IMR-90 (cell line): ENCODE data around the gene P2RY14. TPM values are rescaled to one million over a fixed set of nuclear protein-coding genes. Genes with fewer than 3 reads are reported as not detected.
A peak's percentile ranks its signal among the peaks of the same experiment; 100 is the strongest.

Experiments
- ATAC-seq: fragments of 200-7000 bp; cut with Tn5 transposase; 2 replicates; pipeline ENCODE4 v1.9.1; 2020; ENCODE audit warnings: low read depth, mild to moderate bottlenecking, moderate library complexity
- BruUV-seq: library from RNA; stranded (reverse); fragments of 400-500 nt; replicated peaks from 2 replicates; lab custom pipeline; 2021; lab: Mats Ljungman, UMichigan
- CTCF ChIA-PET: fragments of 300-600 bp; formaldehyde crosslinking; extraction: SDS; loops from one replicate; lab custom pipeline; 2021; ENCODE audit warnings: antibody characterized with exemption; lab: Yijun Ruan, JAX
- POLR2A ChIA-PET: fragments of 300-600 bp; sonication (Branson Sonifier 250); formaldehyde crosslinking; loops from one replicate; lab custom pipeline; 2022; ENCODE audit warnings: antibody characterized with exemption; ENCODE audit not compliant: unreplicated experiment; lab: Charles Lee
- DNase-seq: peaks from one replicate; pipeline ENCODE4 v3.0.0; 2013
- H2AFZ ChIP-seq: replicated peaks from 2 replicates; pipeline ENCODE3; 2013; ENCODE audit warnings: low read length, mild to moderate bottlenecking; ENCODE audit not compliant: poor library complexity
- H2AK5ac ChIP-seq: 2 replicates; pipeline ENCODE4 v1.6.1; 2013; ENCODE audit warnings: low read depth, low read length, inconsistent platforms
- H2AK9ac ChIP-seq: replicated peaks from 2 replicates; pipeline ENCODE3; 2013; ENCODE audit warnings: mild to moderate bottlenecking, low read depth, low read length, moderate library complexity; ENCODE audit not compliant: poor library complexity
- H2BK120ac ChIP-seq: 2 replicates; pipeline ENCODE4 v1.6.1; 2013; ENCODE audit warnings: low read depth, low read length, inconsistent platforms
- H2BK15ac ChIP-seq: 3 replicates; pipeline ENCODE4 v1.6.1; 2013; ENCODE audit warnings: low read depth, low read length, inconsistent platforms
- H2BK20ac ChIP-seq: 2 replicates; pipeline ENCODE4 v1.6.1; 2013; ENCODE audit warnings: low read depth, mild to moderate bottlenecking, inconsistent platforms, low read length, moderate library complexity
- H2BK5ac ChIP-seq: 2 replicates; pipeline ENCODE4 v1.6.1; 2013; ENCODE audit warnings: mild to moderate bottlenecking, low read depth, low read length, inconsistent platforms; ENCODE audit not compliant: poor library complexity, severe bottlenecking
- H3K14ac ChIP-seq: replicated peaks from 2 replicates; pipeline ENCODE4 v1.6.1; 2013; ENCODE audit warnings: low read depth, low read length, inconsistent platforms
- H3K18ac ChIP-seq: 2 replicates; pipeline ENCODE4 v1.6.1; 2013; ENCODE audit warnings: low read depth, low read length, control low read depth
- H3K23ac ChIP-seq: 2 replicates; pipeline ENCODE4 v1.6.1; 2013; ENCODE audit warnings: low read depth, low read length, inconsistent platforms
- H3K27ac ChIP-seq: 2 replicates; pipeline ENCODE4 v1.5.1; 2013; ENCODE audit warnings: mild to moderate bottlenecking, control low read depth, low read length; ENCODE audit not compliant: insufficient read depth
- H3K27me3 ChIP-seq: 2 replicates; pipeline ENCODE4 v1.6.1; 2013; ENCODE audit warnings: low read length; ENCODE audit not compliant: control insufficient read depth, insufficient read depth
- H3K36me3 ChIP-seq: 2 replicates; pipeline ENCODE4 v1.6.1; 2013; ENCODE audit warnings: low read length, mixed read lengths; ENCODE audit not compliant: control insufficient read depth, insufficient read depth
- H3K4ac ChIP-seq: 2 replicates; pipeline ENCODE4 v1.6.1; 2013; ENCODE audit warnings: low read depth, low read length, inconsistent platforms
- H3K4me1 ChIP-seq: 2 replicates; pipeline ENCODE4 v1.6.1; 2013; ENCODE audit warnings: low read length, mixed read lengths; ENCODE audit not compliant: control insufficient read depth, insufficient read depth
- H3K4me2 ChIP-seq: 2 replicates; pipeline ENCODE4 v1.6.1; 2013; ENCODE audit warnings: low read depth, mild to moderate bottlenecking, control low read depth, low read length, moderate library complexity
- H3K4me3 ChIP-seq: 2 replicates; pipeline ENCODE4 v1.5.1; 2013; ENCODE audit warnings: low read depth, mild to moderate bottlenecking, control low read depth, low read length, moderate library complexity; ENCODE audit not compliant: insufficient read depth
- H3K56ac ChIP-seq: 2 replicates; pipeline ENCODE4 v1.6.1; 2013; ENCODE audit warnings: low read length, inconsistent platforms; ENCODE audit not compliant: insufficient read depth; ENCODE audit errors: extremely low read depth
- H3K79me1 ChIP-seq, 2 experiments: 2 replicates each; pipeline ENCODE4 v1.6.1; 2013; ENCODE audit warnings: low read length in 2 of 2, inconsistent platforms in 1 of 2, low read depth in 1 of 2
- H3K9ac ChIP-seq: 2 replicates; pipeline ENCODE4 v1.6.1; 2013; ENCODE audit warnings: low read depth, low read length, control low read depth
- H3K9me1 ChIP-seq: 2 replicates; pipeline ENCODE4 v1.6.1; 2013; ENCODE audit warnings: low read length, inconsistent platforms; ENCODE audit not compliant: insufficient read depth
- H3K9me3 ChIP-seq: 2 replicates; pipeline ENCODE4 v1.6.1; 2013; ENCODE audit warnings: low read length; ENCODE audit not compliant: control insufficient read depth, insufficient read depth
- H4K20me1 ChIP-seq: 2 replicates; pipeline ENCODE4 v1.6.1; 2013; ENCODE audit warnings: low read length, inconsistent platforms; ENCODE audit not compliant: insufficient read depth
- H4K5ac ChIP-seq: 2 replicates; pipeline ENCODE4 v1.6.1; 2013; ENCODE audit warnings: mild to moderate bottlenecking, low read depth, low read length, control low read depth
- H4K8ac ChIP-seq, 2 experiments: 2 replicates each; pipeline ENCODE4 v1.6.1; 2013; ENCODE audit warnings: low read depth in 2 of 2, low read length in 2 of 2, control low read depth in 1 of 2, inconsistent platforms in 1 of 2
- H4K91ac ChIP-seq: 2 replicates; pipeline ENCODE4 v1.6.1; 2013; ENCODE audit warnings: low read depth, low read length, inconsistent platforms; ENCODE audit not compliant: insufficient read depth
- BHLHE40 ChIP-seq: fragments of 150-350 bp; IDR thresholded peaks from 2 replicates; pipeline ENCODE4 v1.6.1; 2016; ENCODE audit warnings: mild to moderate bottlenecking, low read depth, low read length
- CEBPB ChIP-seq: IDR thresholded peaks from 2 replicates; pipeline ENCODE4 v1.6.1; 2012; ENCODE audit warnings: low read depth, low read length, improper control_type of control experiment
- FOS ChIP-seq: fragments of 150-350 bp; IDR thresholded peaks from 2 replicates; pipeline ENCODE4 v1.6.1; 2016; ENCODE audit warnings: low read depth, low read length
- MAFK ChIP-seq: IDR thresholded peaks from 2 replicates; pipeline ENCODE4 v1.6.1; 2012; ENCODE audit warnings: low read depth, low read length, improper control_type of control experiment
- MAZ ChIP-seq: IDR thresholded peaks from 2 replicates; pipeline ENCODE4 v1.6.1; 2012; ENCODE audit warnings: low read depth, mild to moderate bottlenecking, low read length, improper control_type of control experiment, moderate library complexity, borderline replicate concordance
- MXI1 ChIP-seq: IDR thresholded peaks from 2 replicates; pipeline ENCODE4 v1.6.1; 2012; ENCODE audit warnings: low read depth, mild to moderate bottlenecking, low read length, moderate library complexity, borderline replicate concordance
- POLR2A ChIP-seq: IDR thresholded peaks from 2 replicates; pipeline ENCODE4 v1.6.1; 2012; ENCODE audit warnings: mild to moderate bottlenecking, low read depth, low read length
- RAD21 ChIP-seq: IDR thresholded peaks from 2 replicates; pipeline ENCODE4 v1.6.1; 2012; ENCODE audit warnings: low read length, improper control_type of control experiment
- RCOR1 ChIP-seq: IDR thresholded peaks from 2 replicates; pipeline ENCODE4 v1.6.1; 2012; ENCODE audit warnings: mild to moderate bottlenecking, low read length, improper control_type of control experiment; ENCODE audit not compliant: insufficient replicate concordance
- RFX5 ChIP-seq: IDR thresholded peaks from 2 replicates; pipeline ENCODE4 v1.8.0; 2012; ENCODE audit warnings: low read depth, mild to moderate bottlenecking, low read length, moderate library complexity
- WGBS, 2 experiments: methylation state at CpG; one replicate each; pipeline versions ENCODE4 v1.1.5 to v1.1.7; 2013; ENCODE audit warnings: missing lambda C conversion rate in 2 of 2; ENCODE audit not compliant: insufficient read length in 1 of 2; ENCODE audit errors: extremely low coverage in 2 of 2; 5-methylcytosine and 5-hydroxymethylcytosine counted together
- dilution Hi-C: fragments of 300-500 bp; cut with HindIII; formaldehyde crosslinking; loops from one replicate; pipeline ENCODE4 v1.14.3; 2018; ENCODE audit warnings: low sequenced_read_pairs; ENCODE audit not compliant: unreplicated experiment
- in situ Hi-C: fragments of 300-500 bp; cut with MboI; formaldehyde crosslinking; loops from 3 replicates; pipeline ENCODE4 v1.14.3; 2019; ENCODE audit warnings: low sequenced_read_pairs, inconsistent platforms, mixed read lengths
- intact Hi-C: fragments of 100-400 bp; cut with micrococcal nuclease; formaldehyde crosslinking; loops from 2 replicates; pipeline ENCODE4 v1.10.0; 2022
- polyA plus RNA-seq, 3 experiments: library from polyadenylated mRNA; depleted of rRNA; stranded (reverse); fragments of >200 nt; gene quantifications; 2 replicates each; pipeline ENCODE4 v1.2.3, GENCODE V29; 2012; ENCODE audit warnings: low replicate concordance in 1 of 3
- total RNA-seq: library from RNA; depleted of rRNA; stranded (reverse); fragments of >200 nt; gene quantifications from 2 replicates; pipeline ENCODE4 v1.2.3, GENCODE V29; 2012
- TF ChIP-seq, protein P1 (sequence below): fragments of 150-350 bp; IDR thresholded peaks from 2 replicates; pipeline ENCODE4 v1.6.1; 2017; ENCODE audit warnings: mild to moderate bottlenecking, antibody characterized with exemption, low read length, low read depth

Gene P2RY14
- total and polyA plus RNA-seq, 2 of the 4 experiments (the other 2 are of a cell fraction): not detected

DNA sequence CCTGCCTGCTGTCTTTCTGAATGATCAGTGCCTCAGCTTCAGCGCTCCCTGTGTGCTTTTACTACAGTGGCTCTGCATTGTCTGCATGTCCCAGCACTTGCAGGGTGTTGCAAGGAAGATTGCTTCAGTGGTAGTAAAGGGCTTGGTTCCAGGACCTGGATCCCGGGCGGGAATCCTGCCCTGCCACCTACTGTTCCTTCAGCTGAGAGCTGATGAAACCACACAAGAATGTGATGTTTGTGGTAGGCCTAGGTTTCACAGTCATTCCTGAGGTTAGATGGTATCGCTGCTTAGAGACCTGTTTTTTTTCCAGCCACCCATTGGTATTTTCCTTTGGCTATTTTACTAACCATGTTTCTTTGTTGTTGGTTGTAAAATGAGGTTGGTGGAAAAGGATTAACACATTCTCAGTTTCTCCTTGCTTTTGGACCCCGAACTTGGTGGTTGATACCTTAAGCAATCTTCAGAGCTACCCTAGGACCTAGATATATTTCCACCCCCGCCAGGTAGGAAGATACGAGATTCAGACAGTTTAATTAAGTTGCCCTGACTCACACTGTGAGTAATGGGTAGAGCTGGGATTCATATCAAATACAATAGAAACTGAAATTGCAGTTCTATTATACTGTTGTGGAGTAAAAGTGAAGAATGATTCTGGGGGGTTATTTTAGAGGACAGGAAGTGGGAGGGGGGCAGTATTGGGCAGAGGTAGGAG lies 26.9 kb upstream of the P2RY14 start (continued):
- TF ChIP-seq, protein P1, sequence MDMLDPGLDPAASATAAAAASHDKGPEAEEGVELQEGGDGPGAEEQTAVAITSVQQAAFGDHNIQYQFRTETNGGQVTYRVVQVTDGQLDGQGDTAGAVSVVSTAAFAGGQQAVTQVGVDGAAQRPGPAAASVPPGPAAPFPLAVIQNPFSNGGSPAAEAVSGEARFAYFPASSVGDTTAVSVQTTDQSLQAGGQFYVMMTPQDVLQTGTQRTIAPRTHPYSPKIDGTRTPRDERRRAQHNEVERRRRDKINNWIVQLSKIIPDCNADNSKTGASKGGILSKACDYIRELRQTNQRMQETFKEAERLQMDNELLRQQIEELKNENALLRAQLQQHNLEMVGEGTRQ: no peak
- TF ChIP-seq MXI1: no peak

DNA sequence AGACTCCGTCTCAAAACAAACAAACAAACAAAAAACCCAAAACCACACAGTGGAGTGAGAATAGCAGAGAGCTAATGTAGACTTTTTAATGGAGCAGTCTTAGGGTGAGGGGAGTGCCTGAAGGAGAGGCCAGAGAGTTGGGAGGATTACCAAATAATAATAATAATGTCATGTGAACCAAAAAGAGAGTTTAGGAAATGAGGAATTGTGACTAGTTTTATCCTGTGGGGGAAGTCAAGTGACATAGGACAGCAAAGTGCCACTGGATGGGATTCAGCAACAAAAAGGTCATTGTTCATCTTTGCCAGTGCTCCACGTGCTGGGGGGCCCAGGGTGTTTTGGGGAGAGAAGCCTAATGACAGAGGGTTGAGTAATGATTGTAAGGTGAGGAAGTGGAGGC lies 25.4 kb upstream of the P2RY14 start:
- Histone ChIP-seq H3K27me3 (no peaks in the 10 kb centered on the region), H3K4me2 (no peak overlapping the region), H4K5ac (no peak overlapping the region), H4K91ac (no peak overlapping the region), H3K9ac (no peak overlapping the region), H2BK15ac (0 out of 3 replicates have a peak overlapping the region, but pooled peaks have one; percentile 48), H2BK20ac (0 out of 2 replicates have a peak overlapping the region, but pooled peaks have one; percentile 10), H2AFZ (no peak overlapping the region), H3K18ac (0 out of 2 replicates have a peak overlapping the region, but pooled peaks have one; percentile 9), H4K8ac (no peak overlapping the region), H3K4me3 (no peak overlapping the region), H3K36me3 (no peaks in the 10 kb centered on the region), H3K56ac (no peak overlapping the region), H4K20me1 (no peaks in the 10 kb centered on the region), H3K9me3 (no peaks in the 10 kb centered on the region), H2BK5ac (no peak overlapping the region), H3K9me1 (peaks cover 3% of the 10 kb centered on the region; the same call in 1 of the 2 replicates), H3K14ac (no peak overlapping the region), H3K79me1 (no peaks in the 10 kb centered on the region), H3K4ac (peak overlapping the region; percentile 25; the same call in 1 of the 2 replicates), H3K27ac (no peak overlapping the region), H2AK9ac (no peak overlapping the region), H2BK120ac (0 out of 2 replicates have a peak overlapping the region, but pooled peaks have one; percentile 19), H2AK5ac (peak overlapping the region; percentile 20; the same call in 1 of the 2 replicates), H3K23ac (no peak overlapping the region), H3K4me1 (peaks cover 15% of the 10 kb centered on the region)
- no TSS peak for BruUV-seq
- no peak for ATAC-seq
- POLR2A ChIA-PET: no interaction called here
- no peak for DNase-seq
- CTCF ChIA-PET: interaction anchor here (1.0 to 1.2 kb wide), 2 partner anchors 12 to 22 kb away, joined by 3 to 4 read pairs; no protein-coding TSS in a partner anchor
- intact Hi-C loops: loop anchor here (5.0 kb wide), 1 partner anchor 354 kb away; no protein-coding TSS in a partner anchor
- TF ChIP-seq POLR2A (no peak), RFX5 (no peak), BHLHE40 (no peak), MAZ (no peak), CEBPB (no peak), RCOR1 (no peak), MAFK (no peak), FOS (no peak), RAD21 (no peak)
- in situ Hi-C loops: no loop called here
- WGBS, 2 experiments: no CpG with 5 or more reads among the region's 2 CpGs
- dilution Hi-C loops: no loop called here
